ENCODE data around the gene ANKRD62.

Gene ANKRD62

GRCh38 chr18:12093520-12094257, at the start of gene ANKRD62:
TSS of gene ANKRD62 (plus strand) at chr18:12093843. CDS start at chr18:12094018, 175 bp downstream.
- no peak for DNase-seq (ENCODE audit: extremely low read depth in 1 of 2, low read depth in 1 of 2)

GRCh38 chr18:12044591-12044990, 49.1 kb upstream of the ANKRD62 start:
- no peak for DNase-seq (ENCODE audit: extremely low read depth in 1 of 2, low read depth in 1 of 2)

GRCh38 chr18:12046046-12046750, 47.4 kb upstream of the ANKRD62 start:
- no peak for DNase-seq (ENCODE audit: extremely low read depth in 1 of 2, low read depth in 1 of 2)

GRCh38 chr18:12046751-12047335, 46.8 kb upstream of the ANKRD62 start:
- DNase-seq (ENCODE audit: extremely low read depth in 1 of 2, low read depth in 1 of 2) = no peak

- DNase-seq (ENCODE audit: extremely low read depth in 1 of 2, low read depth in 1 of 2) = no peak
These were observed 45.4 kb upstream of the ANKRD62 start for GRCh38 chr18:12048010-12048826.

GRCh38 chr18:12048827-12049175, 44.8 kb upstream of the ANKRD62 start:
- no peak for DNase-seq (ENCODE audit: extremely low read depth in 1 of 2, low read depth in 1 of 2)

- DNase-seq (ENCODE audit: extremely low read depth in 1 of 2, low read depth in 1 of 2) = no peak
These were observed 43.4 kb upstream of the ANKRD62 start for GRCh38 chr18:12049978-12050811.

GRCh38 chr18:12052866-12053265, 40.8 kb upstream of the ANKRD62 start:
- no peak for DNase-seq (ENCODE audit: extremely low read depth in 1 of 2, low read depth in 1 of 2)

GRCh38 chr18:12053289-12053688, 40.4 kb upstream of the ANKRD62 start:
- DNase-seq (ENCODE audit: extremely low read depth in 1 of 2, low read depth in 1 of 2) = no peak

GRCh38 chr18:12056034-12056883, 37.4 kb upstream of the ANKRD62 start:
- DNase-seq (ENCODE audit: extremely low read depth in 1 of 2, low read depth in 1 of 2) = no peak

GRCh38 chr18:12056884-12057402, 36.7 kb upstream of the ANKRD62 start:
- DNase-seq (ENCODE audit: extremely low read depth in 1 of 2, low read depth in 1 of 2) = no peak

- DNase-seq (ENCODE audit: extremely low read depth in 1 of 2, low read depth in 1 of 2) = no peak
These were observed 36.1 kb upstream of the ANKRD62 start for GRCh38 chr18:12057419-12058039.

- no peak for DNase-seq (ENCODE audit: extremely low read depth in 1 of 2, low read depth in 1 of 2)
These were observed 34.1 kb upstream of the ANKRD62 start for GRCh38 chr18:12059334-12060181.

- no peak for DNase-seq (ENCODE audit: extremely low read depth in 1 of 2, low read depth in 1 of 2)
These were observed 33.3 kb upstream of the ANKRD62 start for GRCh38 chr18:12060182-12060870.

GRCh38 chr18:12061685-12062084, 32.0 kb upstream of the ANKRD62 start:
- DNase-seq (ENCODE audit: extremely low read depth in 1 of 2, low read depth in 1 of 2) = no peak

- DNase-seq (ENCODE audit: extremely low read depth in 1 of 2, low read depth in 1 of 2) = no peak
These were observed 30.7 kb upstream of the ANKRD62 start for GRCh38 chr18:12062974-12063373.

- no peak for DNase-seq (ENCODE audit: extremely low read depth in 1 of 2, low read depth in 1 of 2)
These were observed 29.4 kb upstream of the ANKRD62 start for GRCh38 chr18:12064086-12064763.
